Measurements from ENCODE around the gene DYRK1A.

The DYRK1A gene

DNA sequence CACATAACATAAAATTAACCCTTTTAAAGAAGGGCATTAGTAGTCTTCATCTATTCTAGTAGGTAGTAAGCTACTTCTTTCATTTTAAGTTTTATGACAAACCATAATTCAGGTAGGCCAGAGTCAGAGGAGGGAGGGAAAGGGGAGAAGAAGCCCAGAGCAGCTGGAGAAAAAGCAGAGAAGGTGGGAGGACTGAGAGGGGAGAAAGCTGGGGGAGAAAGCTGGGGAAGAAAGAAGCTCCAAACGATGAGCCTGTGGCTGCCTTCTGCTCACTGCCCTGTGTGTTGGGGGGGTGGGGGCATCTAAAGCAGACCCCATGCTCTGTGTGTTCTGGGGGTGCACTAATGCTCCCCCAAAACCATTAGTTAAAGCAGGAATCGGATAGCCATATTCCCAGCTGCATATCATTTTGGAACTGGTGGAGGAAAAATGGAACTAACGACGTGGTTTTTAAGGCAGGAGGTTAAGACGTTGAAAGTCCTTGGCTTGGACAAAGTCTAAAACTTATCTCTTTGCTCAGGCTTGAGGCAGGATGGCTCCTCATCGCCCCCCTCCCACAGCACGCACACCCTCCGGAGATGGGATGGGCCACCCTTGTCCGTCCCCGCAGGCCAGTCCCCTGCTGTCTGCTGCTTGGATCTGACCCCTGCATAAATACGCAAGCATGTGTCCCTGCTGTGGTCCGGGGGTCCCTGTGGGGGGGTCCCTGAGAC, 184.2 kb downstream of the DYRK1A start:
- no peak for DNase-seq (ENCODE audit: low spot score)

DNA sequence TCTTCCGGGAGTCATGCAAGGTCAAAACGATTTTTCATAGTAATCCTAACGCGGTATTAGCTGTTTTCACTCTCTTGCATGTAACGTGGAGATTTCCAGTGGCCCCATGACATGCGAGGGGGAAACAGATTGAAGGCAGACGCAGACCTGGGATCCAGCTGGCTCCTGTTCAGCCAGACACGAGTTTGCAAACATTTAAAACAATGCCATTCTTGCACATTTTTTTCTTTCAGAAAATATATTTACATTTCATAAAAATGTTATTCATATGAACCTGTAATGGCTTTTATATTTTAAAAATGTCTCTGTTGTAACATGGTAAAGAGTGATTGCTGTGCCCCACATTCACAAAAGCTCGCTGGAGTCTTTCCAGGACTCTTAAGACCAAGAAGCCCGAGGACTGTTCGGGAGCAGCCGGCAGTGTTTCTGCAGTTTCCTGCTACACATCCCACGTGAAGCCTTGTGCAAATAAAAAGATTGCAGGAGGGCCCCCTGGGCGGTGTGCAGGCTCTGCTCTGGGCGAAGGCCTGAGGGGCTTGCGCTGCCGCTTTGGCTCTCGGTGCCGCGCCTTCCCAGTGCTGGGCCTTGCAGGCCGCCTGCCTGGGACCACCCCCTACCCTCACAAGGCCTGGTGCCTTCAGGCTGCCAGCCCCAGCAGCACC, 184.9 kb downstream of the DYRK1A start:
- no peak for DNase-seq (ENCODE audit: low spot score)

DNA sequence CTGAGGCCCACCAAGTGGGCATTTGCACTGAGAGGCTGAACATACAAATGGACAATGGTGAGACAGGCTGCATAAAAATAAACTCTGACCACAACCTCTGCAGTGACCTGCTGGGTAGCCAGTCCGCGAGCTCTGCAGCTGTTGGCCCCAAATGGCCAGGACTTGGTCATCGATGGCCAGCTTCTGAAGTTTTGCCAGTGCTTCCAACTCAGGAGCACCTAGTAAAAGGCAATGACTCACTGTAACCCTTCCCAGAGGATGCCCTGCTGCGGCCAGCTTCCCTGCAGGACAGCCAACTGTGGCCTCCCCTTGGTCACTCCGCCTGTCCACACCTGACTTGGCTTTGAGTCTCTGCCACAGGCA, 185.4 kb downstream of the DYRK1A start:
- no peak for DNase-seq (ENCODE audit: low spot score)

DNA sequence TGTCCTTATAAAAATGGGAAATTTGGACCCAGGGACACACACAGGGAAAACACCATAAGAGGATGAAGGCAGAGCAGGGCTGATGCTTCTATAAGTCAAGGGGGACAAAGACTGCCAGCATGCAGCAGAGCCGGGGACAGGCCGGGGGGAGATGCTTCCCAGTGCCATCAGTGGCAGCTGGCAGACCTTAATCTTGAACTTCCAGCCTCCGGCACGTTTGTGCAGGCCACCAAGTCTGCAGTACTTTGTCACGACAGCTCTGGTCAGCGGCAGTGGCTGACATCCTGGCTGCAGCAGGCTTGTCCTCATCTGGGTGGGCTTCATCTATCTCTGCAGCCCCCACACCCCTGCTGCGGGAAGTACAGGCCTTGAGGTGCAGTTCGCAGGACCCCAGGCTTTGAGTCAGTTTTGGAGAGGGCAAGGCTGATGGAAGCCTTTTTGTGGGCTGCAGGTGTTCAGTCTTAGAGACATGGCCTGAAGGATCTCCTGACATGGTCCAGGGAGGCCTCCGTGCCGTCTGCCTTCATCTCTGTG, 186.0 kb downstream of the DYRK1A start:
- no peak for DNase-seq (ENCODE audit: low spot score)

DNA sequence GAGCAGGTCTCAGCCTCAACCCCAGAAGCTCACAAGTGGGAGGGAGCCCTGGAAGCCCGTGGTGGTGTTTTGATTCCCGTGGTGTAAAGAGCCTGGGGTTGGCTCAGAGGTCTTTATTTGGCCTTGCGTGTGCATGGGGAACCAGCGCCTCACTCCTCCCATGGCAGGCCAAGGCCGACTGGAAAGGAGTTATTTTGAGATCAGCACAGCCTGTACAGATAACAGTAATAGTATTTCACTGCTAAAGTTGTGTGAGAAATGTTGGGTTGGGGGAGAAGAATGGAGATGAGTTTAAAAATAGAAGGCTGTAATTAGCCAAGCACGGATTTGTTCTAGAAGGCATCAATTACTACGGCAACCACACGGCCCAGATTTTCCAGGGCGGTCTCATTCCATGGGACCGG, 186.5 kb downstream of the DYRK1A start:
- DNase-seq (ENCODE audit: low spot score): no peak

DNA sequence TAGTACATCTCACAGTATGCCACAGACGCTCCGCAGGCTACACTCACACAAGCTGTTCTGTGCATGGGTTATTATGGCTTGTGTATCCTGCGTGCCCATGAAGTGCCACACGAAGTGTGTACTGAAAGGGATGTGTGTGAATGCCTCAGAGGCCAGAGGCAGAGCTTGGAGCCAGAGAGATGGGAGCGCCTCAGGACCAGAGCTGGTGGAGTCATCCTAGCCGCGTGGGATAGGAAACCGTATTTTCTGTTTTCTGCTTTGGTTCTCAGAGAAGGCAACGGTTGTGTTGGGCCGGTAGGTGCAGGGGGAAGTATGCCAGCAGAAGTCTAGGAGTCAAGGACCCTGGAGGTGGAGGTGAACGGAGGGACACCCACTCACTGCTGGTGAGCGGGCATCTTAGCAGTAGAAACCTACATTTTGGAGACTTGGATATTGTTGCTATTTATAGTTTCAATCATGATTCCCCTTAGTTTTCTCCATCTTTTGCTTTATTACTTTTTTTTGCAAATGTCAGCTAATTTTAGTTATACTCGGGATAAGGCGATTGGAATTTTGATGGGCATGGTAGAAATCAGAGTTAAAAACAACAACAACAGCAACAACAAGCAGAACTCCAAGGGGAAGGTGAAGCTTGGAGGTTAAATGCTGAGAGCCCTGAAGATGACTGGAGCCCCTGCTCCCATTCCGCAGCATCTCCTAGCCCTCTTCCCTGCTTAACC, 188.2 kb downstream of the DYRK1A start:
- DNase-seq (ENCODE audit: low spot score): no peak

DNA sequence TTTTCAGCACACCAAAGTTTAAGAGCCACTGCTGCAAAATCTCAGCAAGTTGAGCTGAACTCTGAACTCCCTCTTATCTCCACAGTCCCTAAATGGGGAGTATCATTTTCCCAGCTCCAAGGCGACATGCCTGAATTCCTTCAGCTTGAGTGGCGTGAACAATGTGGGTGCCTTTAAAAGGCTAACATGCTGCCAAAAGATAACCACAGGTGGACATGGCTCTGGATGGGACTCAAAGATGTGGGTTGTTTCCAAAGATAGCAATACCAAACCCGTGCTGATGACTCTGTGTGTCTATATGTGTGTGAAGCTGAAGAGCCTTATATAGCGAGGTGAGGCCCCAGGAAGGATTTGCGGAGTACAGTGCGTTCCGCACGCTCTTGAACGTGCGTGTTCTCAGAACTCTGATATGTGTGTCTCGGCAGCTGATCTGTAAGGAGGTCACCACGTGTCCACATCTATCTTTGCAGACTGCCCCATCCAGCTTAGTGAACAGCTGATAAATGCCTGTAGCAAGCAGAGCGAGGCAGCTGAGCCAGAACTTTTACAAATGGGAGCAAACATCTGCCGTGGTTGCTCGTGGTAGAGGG, 189.2 kb downstream of the DYRK1A start:
- no peak for DNase-seq (ENCODE audit: low spot score)

DNA sequence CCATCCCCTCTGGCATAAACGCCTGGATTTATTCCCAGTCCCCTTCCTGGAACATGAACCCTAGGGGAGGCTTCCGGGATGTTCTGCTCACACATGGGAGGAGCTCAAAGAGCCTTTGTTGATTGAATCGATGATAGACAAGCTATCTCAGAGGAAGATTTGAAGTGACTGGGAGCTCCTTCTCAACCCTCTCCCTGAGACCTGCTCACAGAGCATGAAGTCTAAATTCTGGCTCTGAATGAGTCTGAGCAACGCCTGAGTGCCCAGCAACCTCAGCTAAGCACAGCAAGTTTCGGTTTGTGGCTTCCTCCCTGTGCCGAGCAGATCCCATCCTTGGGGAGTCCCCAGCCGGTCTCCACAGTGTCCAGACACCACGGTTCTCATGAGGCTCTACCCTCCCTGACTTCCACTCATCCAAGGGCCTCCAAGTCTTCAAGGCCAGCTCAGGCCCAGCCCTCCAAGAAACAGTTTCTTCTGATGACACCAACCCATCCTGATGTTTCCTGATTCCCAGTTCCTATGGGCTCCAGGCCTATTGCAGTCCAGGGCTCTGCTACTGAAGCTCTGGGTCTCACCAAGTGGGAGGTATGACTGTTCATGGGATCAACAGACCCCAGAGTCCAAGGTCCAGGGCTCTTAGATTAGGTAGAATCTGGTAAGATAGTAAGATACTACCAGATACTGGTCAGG, 190.8 kb downstream of the DYRK1A start:
- DNase-seq (ENCODE audit: low spot score): no peak

DNA sequence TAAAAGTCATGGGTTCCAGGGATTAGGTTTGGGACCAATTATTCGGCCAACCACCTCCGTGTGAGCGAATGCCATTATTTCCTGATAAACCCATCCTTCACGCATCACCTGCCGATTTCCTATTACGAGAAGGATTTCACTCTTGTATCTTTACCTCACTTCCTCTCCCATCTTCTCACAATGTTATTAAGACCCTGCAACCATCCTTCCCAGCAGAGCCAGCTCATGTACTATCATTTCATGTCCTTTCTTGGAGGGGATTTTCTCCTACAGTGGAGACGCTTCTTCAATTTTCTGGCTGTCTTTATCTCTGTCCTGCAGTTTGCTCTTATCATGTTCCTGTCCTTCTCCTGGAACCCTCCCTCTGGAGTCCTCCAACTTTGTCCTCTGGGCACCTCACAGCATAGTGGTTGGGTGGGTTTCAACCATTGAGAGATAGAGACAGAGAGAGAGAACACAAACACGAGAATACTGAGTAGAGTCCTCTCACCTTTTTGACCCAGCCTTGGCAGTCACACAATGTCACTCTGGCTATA, 192.2 kb downstream of the DYRK1A start:
- DNase-seq (ENCODE audit: low spot score): no peak

DNA sequence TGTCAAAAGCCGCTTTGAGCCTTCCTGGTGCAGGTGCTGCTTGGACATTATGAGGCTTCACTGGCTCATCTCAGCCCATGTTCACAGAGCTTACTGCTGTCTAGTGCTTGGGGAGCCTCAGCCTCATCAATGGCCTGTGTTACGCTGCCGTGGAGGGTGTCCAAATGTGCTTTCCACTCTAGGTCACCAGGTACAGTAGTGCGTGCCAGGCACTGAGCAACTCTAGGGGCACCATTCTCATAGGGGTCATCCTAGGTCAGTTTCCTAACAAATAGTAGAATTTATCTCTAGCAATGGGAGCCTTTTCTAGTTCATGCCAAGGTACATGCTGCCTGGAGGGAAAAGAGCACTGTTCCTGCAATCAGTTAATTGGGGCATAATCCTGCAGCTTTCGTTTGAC, 193.8 kb downstream of the DYRK1A start:
- DNase-seq (ENCODE audit: low spot score): no peak

DNA sequence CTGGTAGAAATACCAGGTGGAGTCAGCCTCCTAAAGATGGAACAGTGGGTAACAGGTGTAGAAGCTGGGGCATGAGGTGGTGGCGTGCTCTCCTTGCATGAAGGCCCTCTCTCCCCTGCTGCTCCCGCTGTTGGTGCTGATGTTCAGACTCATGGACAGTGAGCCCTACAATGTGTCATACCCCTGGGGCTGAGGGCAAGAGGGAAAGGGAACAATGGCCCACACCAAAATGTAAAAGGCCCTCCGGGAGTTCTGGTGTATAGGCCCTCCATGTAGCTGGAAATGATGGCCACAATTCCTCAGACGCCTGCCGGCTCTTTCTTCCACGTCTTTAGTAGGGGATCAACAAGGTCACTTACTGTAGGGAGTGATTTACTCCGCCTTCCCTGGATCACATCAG, 194.9 kb downstream of the DYRK1A start:
- DNase-seq (ENCODE audit: low spot score): no peak

DNA sequence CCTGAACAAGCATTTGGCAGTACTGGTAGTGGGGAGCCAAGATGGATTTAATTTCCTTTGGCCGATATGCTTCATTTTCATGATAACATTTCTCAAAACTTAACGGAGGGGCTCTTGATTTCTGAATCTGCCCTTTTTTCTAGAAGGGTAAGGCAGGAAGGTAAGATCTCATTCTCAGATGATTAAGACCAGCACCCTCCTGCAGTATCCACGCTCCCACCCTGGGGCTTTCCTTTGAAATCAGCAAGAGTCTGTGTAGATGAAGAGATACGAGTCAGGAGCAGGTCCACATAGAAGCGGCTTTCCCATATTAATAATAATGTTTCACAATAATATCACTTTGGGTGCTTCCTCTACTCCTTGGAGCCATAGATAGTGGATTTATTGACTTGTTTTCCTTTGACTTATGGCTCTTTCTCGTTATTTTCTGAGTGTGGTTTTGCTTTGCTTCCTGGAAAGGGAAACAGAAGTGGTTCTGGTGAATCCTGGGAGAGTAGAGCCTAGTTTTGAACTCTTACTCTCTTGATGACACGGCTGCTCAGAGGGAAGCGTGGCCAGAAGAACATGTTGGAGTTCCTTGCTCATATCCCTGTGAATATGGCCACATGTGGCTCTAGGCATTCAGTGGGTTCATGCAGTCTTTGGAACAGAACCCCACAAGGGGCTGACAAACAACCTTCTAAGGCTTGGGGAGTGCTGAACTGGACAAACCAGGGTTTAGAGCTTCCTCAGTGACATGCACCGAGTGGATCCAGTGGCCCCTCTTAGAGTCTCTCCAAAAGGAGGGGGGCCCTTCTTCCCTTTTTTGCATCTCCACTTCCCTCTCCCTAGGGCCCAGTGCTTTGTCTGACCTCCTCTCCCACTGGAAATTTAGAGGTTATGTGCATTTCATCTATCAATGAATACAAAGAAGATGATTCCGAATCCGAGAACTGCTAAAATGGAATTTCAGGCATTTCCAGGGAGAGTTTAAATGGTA, 195.7 kb downstream of the DYRK1A start:
- no peak for DNase-seq (ENCODE audit: low spot score)

DNA sequence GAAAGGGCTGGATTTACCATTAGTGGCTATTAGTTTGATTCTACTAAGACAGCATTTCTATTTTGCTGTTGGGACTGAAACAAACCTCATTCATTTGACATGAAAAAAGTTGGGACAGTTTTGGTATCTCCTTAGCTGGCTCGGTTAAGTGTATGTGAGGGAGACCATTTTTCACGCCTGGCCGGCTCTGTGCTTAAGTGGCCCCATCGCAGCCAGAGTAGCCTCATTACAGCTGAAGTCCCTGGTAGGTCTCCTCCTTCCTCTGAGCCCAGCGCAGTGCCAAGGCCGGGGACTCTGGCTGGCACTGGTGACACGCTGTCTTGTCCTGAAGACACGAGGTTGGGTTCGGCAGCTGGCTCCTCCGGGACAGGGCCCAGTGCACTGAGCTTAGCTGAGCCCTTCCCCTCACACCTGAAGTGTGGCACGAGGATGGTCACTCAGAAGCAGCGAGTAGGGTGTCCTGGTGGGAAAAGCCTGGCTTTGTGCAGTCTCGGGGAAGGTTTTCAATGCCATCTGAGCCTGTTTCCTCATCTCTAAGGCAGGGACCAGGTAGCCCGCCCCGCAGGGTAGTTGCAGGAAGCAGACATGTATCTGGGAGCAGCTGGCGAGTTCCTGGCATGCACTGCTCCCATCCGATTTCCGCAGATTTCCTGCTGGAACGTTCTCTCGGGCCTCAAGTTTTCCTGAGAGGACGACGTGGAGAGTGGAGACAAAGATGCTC, 196.5 kb downstream of the DYRK1A start:
- DNase-seq (ENCODE audit: low spot score): no peak

DNA sequence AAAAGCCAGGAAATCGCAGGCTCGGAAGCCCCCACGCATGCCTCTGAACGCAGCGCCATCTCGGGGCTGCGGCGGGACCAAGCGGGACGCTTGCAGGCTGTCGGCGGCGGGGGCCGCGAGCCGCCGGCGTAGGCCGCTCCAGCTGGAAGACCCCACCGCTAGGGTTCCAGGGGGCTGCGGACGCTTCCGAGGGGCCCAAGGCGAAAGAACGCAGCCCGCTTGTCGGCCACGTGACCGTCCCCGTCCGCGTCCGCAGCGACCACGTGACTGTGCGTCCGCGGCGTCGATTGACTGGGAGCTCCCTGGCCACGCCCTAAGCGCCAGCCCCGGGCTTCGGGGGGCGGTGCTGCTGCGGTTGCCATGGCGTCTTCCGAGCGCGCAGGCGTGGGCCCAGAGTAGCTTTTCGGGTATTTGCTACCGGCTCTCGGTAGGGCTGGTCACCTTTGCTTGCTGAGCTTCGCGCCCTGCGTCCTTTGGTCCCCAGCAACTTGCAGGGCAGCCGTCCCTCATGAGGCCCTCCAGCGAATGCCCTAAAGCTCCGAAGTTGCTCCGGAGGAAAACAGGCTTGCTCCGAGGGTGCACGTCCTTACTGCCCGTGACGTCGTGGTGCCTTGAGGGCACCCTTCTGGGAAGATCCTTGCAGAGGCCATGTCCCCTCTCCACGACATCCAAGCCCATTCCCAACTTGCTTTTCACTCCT, 197.2 kb downstream of the DYRK1A start:
- no peak for DNase-seq (ENCODE audit: low spot score)

DNA sequence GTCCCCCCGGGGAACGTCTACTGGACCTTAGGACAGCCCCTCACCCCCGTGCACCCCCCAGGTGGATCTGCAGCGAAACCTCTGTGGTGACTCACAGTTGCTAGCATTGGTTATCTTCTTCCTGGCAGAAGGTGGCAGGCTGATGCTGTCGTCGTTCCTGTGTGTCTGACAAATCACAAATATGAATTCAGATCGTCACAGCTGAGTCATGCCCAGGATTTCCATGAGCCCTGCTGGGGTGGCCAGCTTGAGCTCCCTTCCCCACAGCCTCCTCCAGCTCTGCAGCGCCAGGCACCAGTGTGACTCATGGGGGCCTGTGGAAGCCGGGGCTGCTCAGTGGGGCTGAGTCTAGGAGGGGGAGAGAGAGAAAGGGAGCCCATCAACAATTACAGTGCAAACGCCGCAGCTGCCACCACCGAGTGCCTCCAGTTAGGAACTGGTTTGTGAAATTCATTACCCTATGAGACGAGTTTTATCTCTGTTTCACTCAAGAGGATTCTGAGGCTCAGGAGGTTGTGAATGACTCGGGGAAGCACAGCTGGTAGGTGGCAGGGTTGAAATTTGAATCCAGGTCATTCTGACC, 197.9 kb downstream of the DYRK1A start:
- DNase-seq (ENCODE audit: low spot score): peak; percentile 97

DNA sequence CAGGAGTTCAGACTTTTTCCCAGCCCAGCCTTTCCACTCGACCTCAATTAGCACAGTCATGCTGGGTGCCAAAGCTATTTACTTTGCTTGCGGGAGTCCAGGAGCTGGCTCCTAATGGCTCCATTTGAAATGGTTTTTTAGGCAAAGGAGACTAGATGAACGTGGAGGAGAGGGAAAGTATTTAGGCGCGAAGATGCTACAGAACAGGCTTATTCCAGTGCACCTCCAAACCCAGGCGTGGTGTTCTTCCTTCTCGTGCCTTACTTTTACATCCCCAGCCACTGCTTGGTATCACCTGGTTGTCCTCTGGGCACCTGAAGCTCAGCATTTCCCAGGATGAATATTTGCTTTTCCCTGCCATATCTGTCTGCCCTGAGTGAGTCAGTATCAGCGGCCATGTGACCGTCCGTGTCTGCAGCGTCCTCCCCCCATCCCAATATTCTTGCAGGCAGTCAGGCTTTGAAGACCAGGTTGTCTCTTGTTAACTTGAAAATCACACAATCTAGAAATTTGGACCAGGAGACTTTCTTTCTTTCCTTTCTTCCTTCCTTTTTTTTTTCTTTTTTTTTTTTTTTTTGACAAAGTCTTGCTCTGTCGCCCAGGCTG, 198.5 kb downstream of the DYRK1A start:
- DNase-seq (ENCODE audit: low spot score): no peak

DNA sequence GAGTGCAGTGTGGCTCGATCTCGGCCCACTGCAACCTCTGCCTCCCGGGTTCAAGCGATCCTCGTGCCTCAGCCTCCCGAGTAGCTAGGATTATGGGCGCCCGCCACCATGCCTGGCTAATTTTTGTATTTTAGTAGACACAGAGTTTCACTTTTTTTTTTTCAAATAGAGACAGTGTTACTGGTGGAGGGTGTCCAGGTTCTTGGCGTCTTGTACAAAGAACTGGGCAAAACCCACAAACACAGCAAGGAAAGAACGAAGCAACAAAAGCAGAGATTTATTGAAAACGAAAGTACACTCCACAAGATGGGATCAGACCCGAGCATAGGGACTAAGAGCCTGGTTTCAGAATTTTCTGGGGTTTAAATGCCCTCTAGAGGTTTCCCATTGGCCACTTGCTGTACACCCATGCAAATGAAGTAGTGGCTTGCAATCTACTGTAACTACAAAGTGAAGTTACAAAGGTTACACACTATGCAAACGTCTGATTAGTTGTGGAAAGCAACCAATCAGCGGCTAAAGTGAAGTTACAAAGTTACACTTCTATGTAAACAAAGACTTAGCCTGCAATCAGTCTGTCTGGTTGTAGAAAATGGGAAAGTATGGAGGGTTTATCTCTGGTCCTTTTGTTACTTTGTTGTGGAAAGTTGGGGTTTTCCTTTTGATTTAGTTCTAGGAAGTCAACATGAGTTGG, 199.1 kb downstream of the DYRK1A start:
- DNase-seq (ENCODE audit: low spot score): peak; percentile 31
